NCI-H146 treated with DMSO at 0.1 percent for 48 hours (cell line): ENCODE data around the gene PAF1.
"Not testable (repeated sequence)": the region's sequence is repeated elsewhere in the genome, so short reads cannot be mapped to it uniquely, and the experiment has no call there.

Experiments used
- DNase-seq: peaks from one replicate; lab custom pipeline; 2025; ENCODE audit not compliant: unreplicated experiment; lab: John Stamatoyannopoulos, UW

Gene PAF1

GRCh38 chr19:39384839-39385568 is 5.9 kb downstream of the PAF1 start:
- no peak for DNase-seq

GRCh38 chr19:39382991-39383828 is 7.7 kb downstream of the PAF1 start:
- no peak for DNase-seq

- no peak for DNase-seq
Observed at GRCh38 chr19:39381910-39382611, 8.8 kb downstream of the PAF1 start.

- no peak for DNase-seq
Observed at GRCh38 chr19:39380521-39381502, 10.1 kb downstream of the PAF1 start.

- DNase-seq: no peak
Observed at GRCh38 chr19:39379865-39380396, 11.0 kb downstream of the PAF1 start.

- DNase-seq: not testable (repeated sequence)
Observed at GRCh38 chr19:39379366-39379765, 11.5 kb downstream of the PAF1 start.

- DNase-seq: no peak
Observed at GRCh38 chr19:39377373-39378362, 13.2 kb downstream of the PAF1 start.

- no peak for DNase-seq
Observed at GRCh38 chr19:39375929-39376328, 15.0 kb downstream of the PAF1 start.

GRCh38 chr19:39372941-39373340 is 18.0 kb downstream of the PAF1 start:
- DNase-seq: no peak

GRCh38 chr19:39372047-39372802 is 18.7 kb downstream of the PAF1 start:
- DNase-seq: no peak

GRCh38 chr19:39370735-39371134 is 20.2 kb downstream of the PAF1 start:
- no peak for DNase-seq

- DNase-seq: no peak
Observed at GRCh38 chr19:39369200-39369599, 21.7 kb downstream of the PAF1 start.

GRCh38 chr19:39365531-39365930 is 25.4 kb downstream of the PAF1 start:
- DNase-seq: no peak

- DNase-seq: no peak
Observed at GRCh38 chr19:39363901-39364457, 26.9 kb downstream of the PAF1 start.

GRCh38 chr19:39362682-39363657 is 27.9 kb downstream of the PAF1 start:
- no peak for DNase-seq

GRCh38 chr19:39360599-39360998 is 30.3 kb downstream of the PAF1 start:
- no peak for DNase-seq

GRCh38 chr19:39359026-39359425 is 31.9 kb downstream of the PAF1 start:
- no peak for DNase-seq
